Gastrocnemius medialis (tissue), 4 donors: Measurements from ENCODE around the gene PDE1C. TPM values are rescaled to one million over a fixed set of nuclear protein-coding genes. Genes with fewer than 3 reads are reported as not detected.

ENCODE experiments used
- ATAC-seq, 2 donors: fragments of 150-250 bp; one replicate each; pipeline ENCODE4 v1.9.1; 2016
- DNase-seq, 2 donors: peaks; one replicate each; pipeline ENCODE4 v3.0.0-alpha.2; 2019
- H3K27ac ChIP-seq, 4 donors: fragments of 200-600 bp; sonication (generic); 1 replicate in 1 of 4; 2 replicates in 3 of 4; pipeline ENCODE4 v1.5.1; 2016 to 2018; ENCODE audit warnings: mild to moderate bottlenecking in 2 of 4, moderate library complexity in 1 of 4
- H3K27me3 ChIP-seq, 3 donors: fragments of 200-600 bp; sonication (generic) in 2 of 3; 1 replicate in 1 of 3; 2 replicates in 2 of 3; pipeline versions ENCODE4 v1.5.1 to v1.6.0; 2016 to 2019; ENCODE audit warnings: mild to moderate bottlenecking in 1 of 3, moderate library complexity in 1 of 3
- H3K36me3 ChIP-seq, 2 donors: fragments of 200-600 bp; sonication (generic) in 1 of 2; one replicate each; pipeline ENCODE4 v1.5.1; 2017 to 2018
- H3K4me1 ChIP-seq, 2 donors: fragments of 200-600 bp; sonication (generic) in 1 of 2; one replicate each; pipeline ENCODE4 v1.5.1; 2016 to 2017; ENCODE audit warnings: mild to moderate bottlenecking in 2 of 2
- H3K4me3 ChIP-seq, 4 donors: fragments of 200-600 bp; sonication (generic) in 3 of 4; 1 replicate in 1 of 4; 2 replicates in 3 of 4; pipeline ENCODE4 v1.5.1; 2016 to 2019; ENCODE audit warnings: mild to moderate bottlenecking in 2 of 4
- H3K9me3 ChIP-seq, 3 donors: fragments of 200-600 bp; sonication (generic) in 2 of 3; 1 replicate in 1 of 3; 2 replicates in 2 of 3; pipeline ENCODE4 v1.5.1; 2016 to 2019
- POLR2A ChIP-seq, 2 donors: fragments of 450-650 bp; IDR thresholded peaks; one replicate each; pipeline ENCODE4 v1.6.1; 2017; ENCODE audit warnings: antibody characterized with exemption in 2 of 2, mild to moderate bottlenecking in 2 of 2, moderate library complexity in 2 of 2
- in situ Hi-C, 4 donors: fragments of 200-750 bp; cut with MboI; loops; one replicate each; pipeline versions ENCODE4 v1.15.0 to v1.8.0; 2017; ENCODE audit warnings: low sequenced_read_pairs in 4 of 4
- intact Hi-C: fragments of 100-400 bp; cut with DNase I; formaldehyde crosslinking; loops from one replicate; pipeline ENCODE4 v1.15.1; 2023; ENCODE audit warnings: low total_unique reads
- total RNA-seq, 4 donors: library from RNA; depleted of rRNA; stranded (reverse); fragments of >200 nt; gene quantifications; one replicate each; pipeline versions ENCODE4 v1.1.0 to v1.2.3, GENCODE V29; 2016
- TF ChIP-seq, protein P1 (sequence below), 5 experiments: fragments of 450-650 bp in 3 of 5; fragments of 200-600 bp in 2 of 5; sonication (generic) in 2 of 5; IDR thresholded peaks in 4 of 5; conservative IDR thresholded peaks in 1 of 5; 1 replicate in 4 of 5; 2 replicates in 1 of 5; pipeline ENCODE4 v1.5.1; 2016 to 2019; ENCODE audit warnings: antibody characterized with exemption in 5 of 5, mild to moderate bottlenecking in 3 of 5, moderate library complexity in 3 of 5

PDE1C gene
- total RNA-seq, 4 donors from 2014 or later = 0.46 to 1.2 (median 0.67) TPM

DNA sequence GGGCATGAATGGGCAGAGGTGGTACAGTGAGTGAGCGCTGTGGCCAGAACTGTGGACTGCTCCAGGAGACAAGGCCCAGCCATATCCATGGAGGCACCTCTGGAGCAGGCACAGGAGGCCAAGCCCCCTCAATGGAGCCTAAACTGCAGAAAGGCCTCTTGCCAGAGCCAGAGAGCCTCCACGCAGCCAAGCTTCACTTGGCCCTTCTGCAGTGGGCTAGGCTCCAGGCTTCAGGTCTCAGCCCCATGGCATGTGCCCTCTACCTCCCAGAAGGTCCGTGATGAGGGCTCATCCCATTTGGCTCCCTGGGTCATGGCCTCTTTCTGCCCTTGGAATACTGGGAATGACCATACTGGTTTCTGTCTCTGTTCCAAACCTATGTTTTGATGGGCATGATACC lies 8.9 kb downstream of the PDE1C start:
- in situ Hi-C loops = no loop called here
- Histone ChIP-seq H3K4me3 (no peak overlapping the region), H3K4me1 (peaks cover 0 to 4% of the 10 kb centered on the region in 2 donors), H3K36me3 (no peaks in the 10 kb centered on the region), H3K27ac (no peak overlapping the region), H3K27me3 (no peaks in the 10 kb centered on the region), H3K9me3 (no peaks in the 10 kb centered on the region)
- intact Hi-C loops = no loop called here
- TF ChIP-seq, protein P1, sequence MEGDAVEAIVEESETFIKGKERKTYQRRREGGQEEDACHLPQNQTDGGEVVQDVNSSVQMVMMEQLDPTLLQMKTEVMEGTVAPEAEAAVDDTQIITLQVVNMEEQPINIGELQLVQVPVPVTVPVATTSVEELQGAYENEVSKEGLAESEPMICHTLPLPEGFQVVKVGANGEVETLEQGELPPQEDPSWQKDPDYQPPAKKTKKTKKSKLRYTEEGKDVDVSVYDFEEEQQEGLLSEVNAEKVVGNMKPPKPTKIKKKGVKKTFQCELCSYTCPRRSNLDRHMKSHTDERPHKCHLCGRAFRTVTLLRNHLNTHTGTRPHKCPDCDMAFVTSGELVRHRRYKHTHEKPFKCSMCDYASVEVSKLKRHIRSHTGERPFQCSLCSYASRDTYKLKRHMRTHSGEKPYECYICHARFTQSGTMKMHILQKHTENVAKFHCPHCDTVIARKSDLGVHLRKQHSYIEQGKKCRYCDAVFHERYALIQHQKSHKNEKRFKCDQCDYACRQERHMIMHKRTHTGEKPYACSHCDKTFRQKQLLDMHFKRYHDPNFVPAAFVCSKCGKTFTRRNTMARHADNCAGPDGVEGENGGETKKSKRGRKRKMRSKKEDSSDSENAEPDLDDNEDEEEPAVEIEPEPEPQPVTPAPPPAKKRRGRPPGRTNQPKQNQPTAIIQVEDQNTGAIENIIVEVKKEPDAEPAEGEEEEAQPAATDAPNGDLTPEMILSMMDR (IDR thresholded peaks at IDR 0.05 in 4 of 5, conservative IDR thresholded peaks at IDR 0.05 in 1 of 5) = no peak
- no peak for TF ChIP-seq POLR2A (IDR thresholded peaks at IDR 0.05)
- ATAC-seq = no peak
- DNase-seq = no peak

DNA sequence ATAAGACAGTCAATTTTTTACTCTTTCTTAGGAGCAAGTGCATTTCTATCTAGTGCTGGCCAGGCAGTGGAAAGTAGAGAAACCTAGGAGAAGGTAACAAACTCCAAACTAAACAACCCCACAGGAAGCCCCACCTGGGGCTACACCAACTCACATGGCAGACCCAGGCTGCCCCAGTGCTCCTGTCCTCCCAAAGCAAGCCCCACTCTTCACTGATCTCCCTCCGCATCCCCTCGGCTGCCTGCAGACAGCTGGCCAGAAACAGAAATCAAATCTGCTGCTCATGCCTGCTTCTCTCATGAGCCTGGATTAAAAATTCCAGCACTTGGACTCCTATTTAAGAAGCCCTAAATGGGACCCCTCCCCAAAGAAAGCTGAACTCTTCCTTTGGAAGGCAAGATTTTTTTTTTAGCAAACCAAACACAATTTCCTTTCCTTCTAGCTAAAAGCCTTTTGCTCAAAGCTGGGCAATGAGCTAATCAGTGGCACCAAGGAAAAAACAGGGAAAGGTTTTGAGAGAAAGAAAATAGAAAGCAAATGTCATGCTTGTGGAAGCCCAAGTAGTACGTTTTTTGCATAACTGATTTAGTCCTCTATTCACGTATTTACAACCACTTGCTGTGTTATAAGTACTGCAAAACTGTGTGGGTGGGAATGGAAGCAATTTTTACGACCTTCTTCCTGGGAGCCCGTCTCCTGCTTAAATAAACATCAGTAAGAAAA lies 10.8 kb downstream of the PDE1C start:
- Histone ChIP-seq H3K4me1 (peaks cover 0 to 4% of the 10 kb centered on the region in 2 donors), H3K4me3 (peak overlapping the region in 1 of 4 donors; percentile 9), H3K27ac (no peak overlapping the region), H3K9me3 (no peaks in the 10 kb centered on the region), H3K36me3 (no peaks in the 10 kb centered on the region), H3K27me3 (peaks cover 0 to 2% (median 0%) of the 10 kb centered on the region in 3 donors)
- no peak for DNase-seq
- no peak for ATAC-seq
- intact Hi-C loops = no loop called here
- TF ChIP-seq, protein P1 (IDR thresholded peaks at IDR 0.05 in 4 of 5, conservative IDR thresholded peaks at IDR 0.05 in 1 of 5) = no peak
- TF ChIP-seq POLR2A (IDR thresholded peaks at IDR 0.05) = no peak
- in situ Hi-C loops = no loop called here

DNA sequence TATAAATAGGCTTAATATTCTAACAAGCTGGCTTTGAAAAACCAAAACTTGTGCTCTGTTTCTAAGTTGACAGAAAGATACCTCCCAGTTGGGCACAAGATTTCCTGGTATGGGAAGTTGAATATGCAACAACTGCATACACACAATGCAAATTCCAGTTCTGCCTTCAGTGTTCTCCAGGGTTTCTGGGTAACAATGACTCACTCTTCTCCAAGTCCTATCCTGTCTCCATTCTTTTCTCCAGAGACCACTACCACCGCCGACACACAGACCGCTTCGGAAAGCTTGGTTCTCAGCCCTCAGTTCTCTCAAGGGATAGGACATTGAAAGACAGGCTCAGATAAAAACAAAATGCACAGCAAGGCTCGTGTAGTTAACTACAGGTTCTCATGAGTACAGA lies 12.2 kb downstream of the PDE1C start:
- Histone ChIP-seq H3K9me3 (no peaks in the 10 kb centered on the region), H3K27ac (no peak overlapping the region), H3K36me3 (no peaks in the 10 kb centered on the region), H3K4me1 (peaks cover 0 to 4% of the 10 kb centered on the region in 2 donors), H3K4me3 (no peak overlapping the region), H3K27me3 (peaks cover 0 to 2% (median 0%) of the 10 kb centered on the region in 3 donors)
- in situ Hi-C loops = no loop called here
- DNase-seq (no peak), ATAC-seq (no peak)
- TF ChIP-seq, protein P1 (IDR thresholded peaks at IDR 0.05 in 4 of 5, conservative IDR thresholded peaks at IDR 0.05 in 1 of 5) = no peak
- no peak for TF ChIP-seq POLR2A (IDR thresholded peaks at IDR 0.05)
- intact Hi-C loops = no loop called here

DNA sequence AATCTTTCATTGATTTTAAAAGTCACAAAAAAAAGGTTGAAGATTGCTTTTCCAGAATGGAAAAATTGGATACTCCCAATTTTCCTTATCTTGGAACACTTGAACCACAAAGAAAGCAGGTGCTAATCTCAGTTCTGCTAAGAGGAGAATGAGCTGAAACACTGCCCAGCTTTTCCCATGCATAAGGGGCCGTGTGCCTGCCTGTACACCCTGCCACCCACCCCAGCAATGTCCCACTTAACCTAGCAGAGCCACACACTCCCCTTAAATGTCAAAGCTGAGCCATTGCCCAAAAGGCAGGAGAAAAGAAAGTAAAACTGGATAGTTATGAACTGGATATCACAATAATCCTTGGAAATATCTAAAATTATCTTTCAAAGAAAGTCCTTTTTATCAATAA lies 13.4 kb downstream of the PDE1C start:
- peaks cover 0 to 2% (median 0%) of the 10 kb centered on the region in 3 donors for H3K27me3 ChIP-seq
- H3K27ac ChIP-seq = no peak overlapping the region
- ATAC-seq (no peak), DNase-seq (no peak)
- intact Hi-C loops = no loop called here
- no peaks in the 10 kb centered on the region for H3K9me3 ChIP-seq
- in situ Hi-C loops = no loop called here
- H3K4me1 ChIP-seq = peaks cover 0 to 4% of the 10 kb centered on the region in 2 donors
- no peak for TF ChIP-seq POLR2A (IDR thresholded peaks at IDR 0.05)
- TF ChIP-seq, protein P1 (IDR thresholded peaks at IDR 0.05 in 4 of 5, conservative IDR thresholded peaks at IDR 0.05 in 1 of 5) = no peak
- no peaks in the 10 kb centered on the region for H3K36me3 ChIP-seq
- no peak overlapping the region for H3K4me3 ChIP-seq
